RPMI7951 (cell line): ENCODE results near the gene CNTNAP2. TPM values are rescaled to one million over a fixed set of nuclear protein-coding genes. Genes with fewer than 3 reads are reported as not detected.
"Not testable (repeated sequence)": the region's sequence is repeated elsewhere in the genome, so short reads cannot be mapped to it uniquely, and the experiment has no call there.

ENCODE experiments used
- DNase-seq: peaks from one replicate; pipeline ENCODE4 v3.0.0-alpha.2; 2012; ENCODE audit warnings: low read depth
- total RNA-seq: library from RNA; depleted of rRNA; stranded (reverse); fragments of >200 nt; shearing (Covaris generic); gene quantifications from 2 replicates; pipeline ENCODE4 v1.2.3, GENCODE V29; 2014

Gene CNTNAP2
- total RNA-seq, 1 experiment from 2014 or later: not detected

- no peak for DNase-seq
These were observed 1439.7 kb downstream of the CNTNAP2 start for GRCh38 chr7:147556317-147556716.

GRCh38 chr7:147563669-147564068 lies 1447.1 kb downstream of the CNTNAP2 start:
- DNase-seq: no peak

DNA sequence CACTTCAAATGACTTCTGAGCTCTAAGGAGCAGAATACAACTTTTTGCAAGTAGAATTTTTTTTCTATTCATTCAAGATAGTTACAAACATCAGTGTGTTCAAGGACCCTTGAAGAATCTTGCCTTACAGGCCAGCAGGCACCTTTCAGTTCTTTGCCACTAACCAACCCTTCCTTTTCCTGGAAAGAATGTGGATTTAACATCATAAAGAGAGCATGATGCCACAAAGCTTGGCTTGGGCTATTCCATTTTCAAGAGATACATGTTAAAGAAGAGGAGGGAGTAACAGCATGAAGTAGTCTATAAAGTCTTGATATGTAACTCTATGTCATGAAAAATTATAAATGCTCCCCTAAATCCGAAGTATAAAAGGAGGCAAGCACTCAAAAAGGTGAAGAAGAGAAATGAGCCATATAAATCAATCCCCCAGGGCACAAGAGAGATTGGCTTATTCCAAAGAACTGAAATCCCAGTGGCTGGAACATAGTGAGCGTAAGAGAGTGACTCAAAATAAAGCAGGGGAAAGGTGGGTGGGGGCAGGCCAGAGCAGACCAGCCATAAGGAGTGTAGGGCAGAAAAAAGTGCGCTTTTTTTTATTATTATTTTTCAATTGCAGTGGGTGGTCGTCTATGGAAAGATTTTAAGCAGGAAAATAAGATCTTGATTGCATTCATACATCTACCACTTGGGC lies 1448.3 kb downstream of the CNTNAP2 start:
- no peak for DNase-seq

- no peak for DNase-seq
These were observed 1450.4 kb downstream of the CNTNAP2 start for GRCh38 chr7:147567043-147567442.

GRCh38 chr7:147569116-147569913 lies 1452.7 kb downstream of the CNTNAP2 start:
- no peak for DNase-seq

GRCh38 chr7:147570390-147570789 lies 1453.8 kb downstream of the CNTNAP2 start:
- no peak for DNase-seq

DNA sequence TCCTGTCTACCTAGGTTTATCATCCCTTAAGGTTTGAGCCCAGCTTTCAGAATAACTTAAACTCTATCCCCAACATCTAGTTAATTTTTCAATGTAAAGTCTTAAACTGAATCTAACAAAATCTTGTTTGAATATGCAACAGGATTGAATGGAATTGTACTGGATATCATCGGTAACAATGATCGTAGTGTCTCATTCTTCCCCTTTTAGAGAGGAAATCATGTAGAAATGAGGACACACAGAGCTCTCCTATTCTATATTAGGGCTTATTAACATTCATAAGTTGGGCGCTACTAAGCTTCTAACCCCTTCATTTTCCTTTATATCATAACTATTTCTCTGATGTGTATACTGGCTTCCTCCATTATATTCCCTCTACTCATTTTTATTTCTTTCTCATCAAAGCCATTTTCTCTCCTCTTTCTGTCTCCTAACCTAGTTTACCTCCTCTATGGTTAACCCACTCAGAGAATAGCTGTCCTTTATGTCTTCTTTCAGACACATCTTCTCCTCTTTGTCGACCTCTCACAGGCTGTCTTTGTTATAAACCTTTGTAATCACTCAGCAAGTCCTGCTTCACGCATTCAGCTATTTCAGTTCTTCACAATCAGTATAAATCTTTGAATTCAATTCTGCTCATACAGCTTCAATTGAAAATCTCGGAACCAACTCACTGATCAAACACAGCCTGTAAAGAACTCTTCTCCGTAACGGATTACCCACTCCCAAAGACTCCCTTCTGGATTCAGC lies 1455.0 kb downstream of the CNTNAP2 start:
- no peak for DNase-seq

GRCh38 chr7:147578196-147578595 lies 1461.6 kb downstream of the CNTNAP2 start:
- DNase-seq: no peak

GRCh38 chr7:147579148-147579547 lies 1462.5 kb downstream of the CNTNAP2 start:
- DNase-seq: no peak

DNA sequence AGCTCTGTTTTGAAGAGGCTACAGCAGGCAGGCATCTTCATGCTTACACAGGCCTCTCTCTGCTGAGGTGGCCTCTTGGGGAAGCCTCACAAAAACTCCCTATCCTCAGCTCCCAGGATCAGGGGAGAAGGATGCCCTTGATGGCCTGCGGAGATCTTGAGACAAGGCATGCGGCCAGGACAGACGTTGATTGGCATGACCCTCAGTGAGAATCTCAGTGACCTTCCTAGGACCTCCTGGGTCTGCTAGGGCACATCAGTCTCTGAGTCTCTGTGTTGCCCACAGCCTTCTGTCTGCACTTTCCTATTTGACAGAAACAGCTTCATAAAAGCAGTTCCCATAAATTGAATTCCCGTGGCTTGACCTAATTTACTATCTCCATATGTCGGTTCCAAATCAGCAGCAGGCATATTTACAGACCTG lies 1468.2 kb downstream of the CNTNAP2 start:
- no peak for DNase-seq

DNA sequence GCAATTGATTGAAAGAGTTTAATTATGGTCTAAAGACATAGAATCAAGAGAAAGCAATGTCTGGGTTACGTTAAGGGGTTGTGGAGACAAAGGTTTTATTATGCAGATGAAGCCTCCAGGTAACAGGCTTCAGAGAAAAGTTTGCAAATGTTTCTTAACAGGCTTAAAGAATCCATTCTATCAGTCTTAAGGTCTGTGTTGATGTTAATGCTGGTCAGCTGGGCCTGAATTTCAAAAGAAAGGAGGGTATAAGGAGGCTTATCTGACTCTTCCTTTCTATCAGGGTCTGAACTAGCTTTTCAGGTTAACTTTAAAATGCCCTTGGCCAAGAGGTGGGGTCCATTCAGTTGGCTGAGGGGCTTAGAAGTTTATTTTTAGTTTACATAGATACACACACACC lies 1469.5 kb downstream of the CNTNAP2 start:
- no peak for DNase-seq

DNA sequence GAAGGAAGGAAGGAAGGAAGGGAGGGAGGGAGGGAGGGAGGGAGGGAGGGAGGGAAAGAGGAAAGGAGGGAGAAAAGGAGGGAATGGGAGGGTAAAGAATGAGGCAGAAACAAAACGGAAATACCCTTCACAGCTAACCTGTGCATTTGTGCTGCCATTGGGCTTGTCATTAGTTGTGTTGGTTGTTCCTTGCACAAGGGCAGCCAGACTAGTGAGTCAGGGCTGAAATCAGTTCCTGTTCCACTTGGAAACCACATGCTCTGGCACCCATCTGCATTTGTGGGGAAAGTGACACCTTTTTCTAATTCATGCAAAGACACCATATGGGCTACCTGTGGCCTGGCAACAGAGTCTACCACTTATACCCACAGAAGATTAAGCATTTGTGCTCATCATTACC lies 1469.9 kb downstream of the CNTNAP2 start:
- no peak for DNase-seq

- no peak for DNase-seq
These were observed 1476.9 kb downstream of the CNTNAP2 start for GRCh38 chr7:147593271-147594057.

DNA sequence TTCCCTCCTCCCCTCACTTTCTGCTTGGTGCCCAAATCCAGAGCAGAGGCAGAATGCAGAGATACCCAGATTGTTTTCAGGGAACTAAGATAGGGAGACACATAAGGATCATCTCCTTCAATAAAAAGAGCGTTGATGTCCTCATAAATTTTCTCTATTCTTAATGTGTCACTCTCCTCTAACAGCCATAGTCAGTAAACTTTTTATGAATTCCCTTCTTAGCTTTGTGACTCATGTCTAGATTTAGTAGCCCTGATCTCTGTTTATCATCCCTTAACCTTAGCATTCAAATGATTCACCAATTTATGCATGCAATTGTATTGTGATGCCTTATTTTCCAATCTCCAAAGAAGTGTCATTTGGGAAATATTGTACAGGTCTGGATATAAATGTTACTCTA lies 1478.4 kb downstream of the CNTNAP2 start:
- no peak for DNase-seq

DNA sequence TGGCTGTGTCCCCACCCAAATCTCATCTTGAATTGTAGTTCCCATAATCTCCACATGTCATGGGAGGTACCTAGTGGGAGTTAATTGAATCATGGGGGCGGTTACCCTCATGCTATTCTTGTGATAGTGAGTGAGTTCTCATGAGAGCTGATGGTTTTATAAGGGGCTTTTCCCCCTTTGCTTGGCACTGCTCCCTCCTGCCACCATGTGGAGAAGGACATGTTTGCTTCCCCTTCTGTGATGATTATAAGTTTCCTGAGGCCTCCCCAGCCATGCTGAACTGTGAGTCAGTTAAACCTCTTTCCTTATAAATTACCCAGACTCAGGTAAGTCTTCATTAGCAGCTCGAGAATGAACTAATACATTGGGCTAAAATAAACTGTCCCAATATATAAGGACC lies 1482.1 kb downstream of the CNTNAP2 start:
- not testable (repeated sequence) for DNase-seq

DNA sequence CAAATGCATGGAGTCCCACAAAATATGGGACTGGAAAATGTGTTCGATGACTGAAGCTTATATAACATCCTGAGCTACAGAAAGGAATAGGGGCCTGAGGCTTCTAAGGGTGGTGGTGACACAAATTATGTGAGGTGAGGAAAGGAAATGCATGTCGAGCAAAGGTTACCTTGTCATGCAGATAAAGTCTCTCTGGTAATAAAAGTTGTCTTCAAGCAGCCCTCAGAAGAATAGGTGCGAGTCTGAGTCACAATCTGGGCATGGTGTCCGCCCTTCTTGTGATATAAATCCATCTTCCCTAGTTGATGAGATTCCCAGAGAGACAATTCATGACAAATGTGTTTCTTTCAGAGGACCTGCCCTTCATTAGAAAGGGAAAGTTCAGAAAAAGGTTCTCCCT lies 1488.7 kb downstream of the CNTNAP2 start:
- no peak for DNase-seq

GRCh38 chr7:147607157-147607800 lies 1490.7 kb downstream of the CNTNAP2 start:
- no peak for DNase-seq

GRCh38 chr7:147611431-147611830 lies 1494.8 kb downstream of the CNTNAP2 start:
- DNase-seq: no peak

DNA sequence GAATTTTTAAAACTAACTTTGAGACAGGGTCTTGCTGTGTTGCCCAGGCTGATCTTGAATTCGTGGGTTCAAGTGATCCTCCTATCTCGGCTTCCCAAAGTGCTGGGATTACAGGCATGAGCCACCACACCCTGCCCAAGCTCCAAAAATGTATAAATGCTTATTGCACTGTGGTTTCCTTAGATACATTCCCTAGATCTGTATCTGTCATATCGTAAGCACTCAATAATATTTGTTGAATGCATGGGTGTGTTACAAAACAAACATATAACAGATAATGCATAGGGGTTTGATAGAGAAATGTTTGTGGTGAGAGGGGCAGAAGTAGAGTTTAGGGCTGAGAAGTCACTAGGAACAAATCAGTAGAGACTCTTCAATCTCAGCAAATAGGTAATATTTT lies 1518.7 kb downstream of the CNTNAP2 start:
- DNase-seq: no peak

- DNase-seq: no peak
These were observed 1520.0 kb downstream of the CNTNAP2 start for GRCh38 chr7:147636553-147636952.

- no peak for DNase-seq
These were observed 1522.0 kb downstream of the CNTNAP2 start for GRCh38 chr7:147638566-147638965.
